Hepatocyte (in vitro differentiated cells): ENCODE results near the gene SP1. TPM values are rescaled to one million over a fixed set of nuclear protein-coding genes. Genes with fewer than 3 reads are reported as not detected.

Source experiments
- DNase-seq: peaks from one replicate; pipeline ENCODE4 v3.0.0-alpha.2; 2016; ENCODE audit warnings: low spot score
- H2AFZ ChIP-seq: fragments of 200-600 bp; sonication (generic); 2 replicates; pipeline ENCODE4 v1.6.0; 2016; ENCODE audit warnings: antibody characterized with exemption, mild to moderate bottlenecking
- H3K27ac ChIP-seq: fragments of 200-600 bp; sonication (generic); 2 replicates; pipeline ENCODE4 v1.5.1; 2016; ENCODE audit warnings: mild to moderate bottlenecking
- H3K27me3 ChIP-seq: fragments of 200-600 bp; sonication (generic); 2 replicates; pipeline ENCODE4 v1.6.1; 2016
- H3K36me3 ChIP-seq: fragments of 200-600 bp; sonication (generic); replicated peaks from 2 replicates; pipeline ENCODE4 v1.5.1; 2016; ENCODE audit warnings: low read depth; ENCODE audit not compliant: insufficient read depth
- H3K4me1 ChIP-seq: fragments of 200-600 bp; sonication (generic); 2 replicates; pipeline ENCODE4 v1.5.1; 2016; ENCODE audit warnings: mild to moderate bottlenecking, moderate library complexity; ENCODE audit not compliant: insufficient read depth
- H3K4me2 ChIP-seq: fragments of 200-600 bp; sonication (generic); 2 replicates; pipeline ENCODE4 v1.6.0; 2016
- H3K4me3 ChIP-seq: fragments of 200-600 bp; sonication (generic); 2 replicates; pipeline ENCODE4 v1.5.1; 2016; ENCODE audit warnings: mild to moderate bottlenecking
- H3K79me2 ChIP-seq: fragments of 200-600 bp; sonication (generic); 2 replicates; pipeline ENCODE4 v1.6.0; 2017; ENCODE audit warnings: mild to moderate bottlenecking
- H3K9me2 ChIP-seq: fragments of 200-600 bp; sonication (generic); replicated peaks from 2 replicates; pipeline ENCODE4 v1.6.0; 2017; ENCODE audit warnings: mild to moderate bottlenecking; ENCODE audit not compliant: insufficient read depth
- H3K9me3 ChIP-seq: fragments of 200-600 bp; sonication (generic); 2 replicates; pipeline ENCODE4 v1.5.1; 2016; ENCODE audit warnings: low read depth, mild to moderate bottlenecking
- H4K20me1 ChIP-seq: fragments of 200-600 bp; sonication (generic); 2 replicates; pipeline ENCODE4 v1.6.0; 2016; ENCODE audit warnings: mild to moderate bottlenecking; ENCODE audit not compliant: insufficient read depth, poor library complexity, severe bottlenecking
- CTCF ChIP-seq: fragments of 200-600 bp; sonication (generic); IDR thresholded peaks from 2 replicates; pipeline ENCODE4 v1.5.1; 2016; ENCODE audit warnings: antibody characterized with exemption, mild to moderate bottlenecking; ENCODE audit not compliant: poor library complexity
- EZH2 ChIP-seq: fragments of 200-600 bp; sonication (generic); IDR thresholded peaks from 2 replicates; pipeline ENCODE4 v1.6.1; 2016; ENCODE audit warnings: antibody characterized with exemption, mild to moderate bottlenecking, borderline replicate concordance
- EZH2phosphoT487 ChIP-seq: fragments of 200-600 bp; sonication (generic); IDR thresholded peaks from one replicate; pipeline ENCODE4 v1.6.1; 2018; ENCODE audit warnings: antibody characterized with exemption, mild to moderate bottlenecking, low read depth, moderate library complexity; ENCODE audit not compliant: unreplicated experiment, severe bottlenecking
- WGBS: methylation state at CpG from one replicate; pipeline ENCODE4 v1.1.6; 2016; ENCODE audit warnings: low lambda C conversion rate; ENCODE audit errors: missing lambda C conversion rate; 5-methylcytosine and 5-hydroxymethylcytosine counted together
- polyA plus RNA-seq: library from polyadenylated mRNA; unstranded; fragments of >200 nt; fragmentation: Nextera tagmentation; extraction: Ambion mirVana; gene quantifications from 2 replicates; pipeline ENCODE4 v1.2.1, GENCODE V29; 2016
- total RNA-seq: library from RNA; depleted of rRNA; stranded (reverse); fragments of >200 nt; gene quantifications from 2 replicates; pipeline ENCODE4 v1.2.3, GENCODE V29; 2014

Gene SP1
- total and polyA plus RNA-seq, 2 experiments from 2014 or later: 12.8 to 48.0 TPM

GRCh38 chr12:53452159-53453077 lies 72.4 kb downstream of the SP1 start:
- peak; percentile 93 for DNase-seq
- Histone ChIP-seq H3K27ac (peak overlapping the region; percentile 98), H3K79me2 (peaks cover 51% of the 10 kb centered on the region), H3K4me1 (peaks cover 11% of the 10 kb centered on the region), H3K4me2 (peak overlapping the region; percentile 78), H4K20me1 (peaks cover 48% of the 10 kb centered on the region), H3K9me2 (no peaks in the 10 kb centered on the region), H3K9me3 (no peaks in the 10 kb centered on the region), H2AFZ (no peak overlapping the region), H3K36me3 (no peaks in the 10 kb centered on the region), H3K27me3 (no peaks in the 10 kb centered on the region), H3K4me3 (peak overlapping the region; percentile 87)
- peak; percentile 53 for TF ChIP-seq CTCF
- TF ChIP-seq EZH2: no peak
- 2% methylated on average over 27 of the region's 82 CpGs for WGBS

- TF ChIP-seq CTCF: no peak
- H4K20me1 ChIP-seq: peaks cover 63% of the 10 kb centered on the region
- no peak for DNase-seq
- H3K36me3 ChIP-seq: no peaks in the 10 kb centered on the region
- WGBS: 31% methylated on average over 6 of the region's 6 CpGs
- no peaks in the 10 kb centered on the region for H3K27me3 ChIP-seq
- peak overlapping the region; percentile 87 for H3K4me3 ChIP-seq
- peak overlapping the region; percentile 78 for H3K4me2 ChIP-seq
- no peaks in the 10 kb centered on the region for H3K9me2 ChIP-seq
- H3K9me3 ChIP-seq: no peaks in the 10 kb centered on the region
- H3K4me1 ChIP-seq: peaks cover 11% of the 10 kb centered on the region
- no peak overlapping the region for H3K27ac ChIP-seq
- H2AFZ ChIP-seq: no peak overlapping the region
- H3K79me2 ChIP-seq: peaks cover 68% of the 10 kb centered on the region
Observed at GRCh38 chr12:53453953-53454640, 74.1 kb downstream of the SP1 start.

GRCh38 chr12:53454707-53455106 lies 74.7 kb downstream of the SP1 start:
- no peak for DNase-seq
- TF ChIP-seq EZH2phosphoT487: no peak
- TF ChIP-seq CTCF: no peak
- no peak for TF ChIP-seq EZH2
- H2AFZ ChIP-seq: no peak overlapping the region
- no peaks in the 10 kb centered on the region for H3K9me2 ChIP-seq
- H3K4me3 ChIP-seq: no peak overlapping the region
- no peak overlapping the region for H3K27ac ChIP-seq
- H3K27me3 ChIP-seq: no peaks in the 10 kb centered on the region
- H3K4me1 ChIP-seq: peaks cover 11% of the 10 kb centered on the region
- H3K9me3 ChIP-seq: no peaks in the 10 kb centered on the region
- no peaks in the 10 kb centered on the region for H3K36me3 ChIP-seq
- peak overlapping the region; percentile 78 for H3K4me2 ChIP-seq
- WGBS: 50% methylated on average over 3 of the region's 3 CpGs
- H4K20me1 ChIP-seq: peaks cover 69% of the 10 kb centered on the region
- peaks cover 74% of the 10 kb centered on the region for H3K79me2 ChIP-seq
